Subcutaneous abdominal adipose tissue (tissue), 5 donors: ENCODE results near the gene GLCE.

ENCODE experiments used
- H3K27ac ChIP-seq: one replicate; pipeline ENCODE4 v1.7.0; 2013; ENCODE audit warnings: low read depth, mild to moderate bottlenecking, inconsistent platforms, low read length, moderate library complexity
- H3K27me3 ChIP-seq, 5 donors: one replicate each; pipeline ENCODE4 v1.7.0; 2013; ENCODE audit warnings: low read length in 5 of 5, inconsistent platforms in 1 of 5; ENCODE audit not compliant: control insufficient read depth in 5 of 5, insufficient read depth in 4 of 5
- H3K36me3 ChIP-seq, 5 donors: one replicate each; pipeline ENCODE4 v1.7.0; 2013; ENCODE audit warnings: low read length in 5 of 5; ENCODE audit not compliant: control insufficient read depth in 5 of 5, insufficient read depth in 5 of 5
- H3K4me1 ChIP-seq, 5 donors: one replicate each; pipeline ENCODE4 v1.7.0; 2013; ENCODE audit warnings: low read length in 5 of 5, mild to moderate bottlenecking in 3 of 5, moderate library complexity in 1 of 5; ENCODE audit not compliant: control insufficient read depth in 5 of 5, insufficient read depth in 5 of 5
- H3K4me3 ChIP-seq, 5 donors: one replicate each; pipeline ENCODE4 v1.7.0; 2013; ENCODE audit warnings: low read length in 5 of 5, low read depth in 1 of 5
- H3K9ac ChIP-seq, 5 donors: one replicate each; pipeline ENCODE4 v1.7.0; 2013; ENCODE audit warnings: low read length in 5 of 5, mild to moderate bottlenecking in 4 of 5, moderate library complexity in 3 of 5
- H3K9me3 ChIP-seq, 5 donors: one replicate each; pipeline ENCODE4 v1.7.0; 2013; ENCODE audit warnings: low read length in 5 of 5; ENCODE audit not compliant: control insufficient read depth in 5 of 5
- donor health status: healthy.
- donor health status: healthy.
- donor health status: healthy.
- donor health status: healthy.
- donor health status: healthy.

Gene GLCE

DNA sequence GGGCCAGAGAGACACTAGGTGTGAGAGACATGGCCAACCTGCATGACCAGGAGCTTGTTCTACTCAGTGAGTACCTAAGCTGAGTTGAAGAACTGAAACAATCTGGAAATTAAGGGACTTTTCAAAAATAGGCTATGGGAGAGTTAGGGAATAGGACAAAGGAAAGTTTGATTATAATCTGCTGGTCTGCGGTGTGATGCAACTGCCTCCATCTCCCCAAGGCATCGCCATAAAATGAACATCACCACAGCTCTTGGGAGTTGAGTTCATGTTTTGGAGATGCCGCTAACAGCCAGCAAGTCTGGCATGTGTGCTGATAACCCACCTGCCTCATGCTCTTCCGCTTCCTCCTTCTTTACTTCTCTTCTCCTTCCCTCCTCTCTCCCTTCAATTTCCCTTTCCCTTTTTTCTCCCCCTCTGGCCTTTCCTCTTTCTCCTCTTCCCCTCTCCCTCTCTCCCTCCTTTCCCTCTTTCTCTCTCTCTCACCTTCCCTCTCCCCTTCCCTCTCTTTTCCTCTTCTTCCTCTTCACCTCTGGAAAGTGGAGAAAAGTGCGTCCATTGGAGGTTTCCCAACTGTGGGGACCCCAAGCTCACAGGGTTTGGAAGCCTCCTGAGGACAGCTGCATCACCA, 39.1 kb upstream of the GLCE start:
- no peaks in the 10 kb centered on the region for H3K36me3 ChIP-seq
- no peaks in the 10 kb centered on the region for H3K27me3 ChIP-seq
- H3K4me1 ChIP-seq = peaks cover 13 to 53% (median 40%) of the 10 kb centered on the region in 5 donors
- no peak overlapping the region for H3K9ac ChIP-seq
- H3K9me3 ChIP-seq = no peaks in the 10 kb centered on the region
- no peak overlapping the region for H3K27ac ChIP-seq
- no peak overlapping the region for H3K4me3 ChIP-seq

DNA sequence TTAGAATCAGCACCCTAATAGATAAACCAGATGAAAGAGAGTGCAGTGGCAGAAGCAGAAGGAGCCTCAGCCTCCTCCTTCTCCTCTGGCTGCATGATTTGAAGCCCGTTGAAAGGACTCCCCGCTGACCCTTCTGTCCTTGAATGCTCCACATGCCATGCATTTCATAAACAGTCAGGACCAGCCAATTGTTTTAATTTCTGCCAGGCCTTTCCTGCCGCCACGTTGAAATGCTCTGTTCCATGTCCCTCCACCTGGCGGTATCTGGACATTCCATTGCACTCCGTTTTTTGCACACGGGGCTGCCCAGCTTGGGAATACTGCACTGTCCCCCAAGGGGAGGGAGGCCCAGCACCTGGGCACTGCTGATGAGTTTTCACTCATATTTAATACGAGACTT, 35.2 kb upstream of the GLCE start:
- Histone ChIP-seq H3K4me3 (no peak overlapping the region), H3K27me3 (no peaks in the 10 kb centered on the region), H3K9ac (no peak overlapping the region), H3K4me1 (peaks cover 2 to 45% (median 33%) of the 10 kb centered on the region in 5 donors), H3K9me3 (no peaks in the 10 kb centered on the region), H3K36me3 (no peaks in the 10 kb centered on the region), H3K27ac (no peak overlapping the region)

DNA sequence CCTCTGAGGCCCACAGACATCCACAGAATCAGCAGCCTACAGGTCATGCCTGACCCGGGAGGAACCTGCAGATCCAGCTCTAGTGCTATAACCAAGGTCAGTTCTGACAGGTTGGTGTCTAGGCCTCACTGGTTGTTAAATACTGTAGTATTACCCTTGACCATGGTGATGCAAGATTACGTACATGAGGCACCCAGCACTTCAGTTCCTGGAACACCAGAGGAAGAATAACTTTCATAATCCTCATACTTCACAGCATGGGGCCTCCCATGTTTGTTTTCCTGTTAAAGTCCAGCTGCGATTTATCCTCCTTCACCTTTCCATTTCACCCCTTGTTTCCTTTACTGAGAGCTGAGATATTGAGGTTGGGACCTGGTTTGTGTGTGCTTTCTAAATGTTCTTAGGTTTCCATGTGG, 34.4 kb upstream of the GLCE start:
- Histone ChIP-seq H3K27ac (peak overlapping the region; percentile 46), H3K9me3 (no peaks in the 10 kb centered on the region), H3K36me3 (no peaks in the 10 kb centered on the region), H3K27me3 (no peaks in the 10 kb centered on the region), H3K9ac (no peak overlapping the region), H3K4me3 (no peak overlapping the region), H3K4me1 (peaks cover 2 to 38% (median 35%) of the 10 kb centered on the region in 5 donors)

DNA sequence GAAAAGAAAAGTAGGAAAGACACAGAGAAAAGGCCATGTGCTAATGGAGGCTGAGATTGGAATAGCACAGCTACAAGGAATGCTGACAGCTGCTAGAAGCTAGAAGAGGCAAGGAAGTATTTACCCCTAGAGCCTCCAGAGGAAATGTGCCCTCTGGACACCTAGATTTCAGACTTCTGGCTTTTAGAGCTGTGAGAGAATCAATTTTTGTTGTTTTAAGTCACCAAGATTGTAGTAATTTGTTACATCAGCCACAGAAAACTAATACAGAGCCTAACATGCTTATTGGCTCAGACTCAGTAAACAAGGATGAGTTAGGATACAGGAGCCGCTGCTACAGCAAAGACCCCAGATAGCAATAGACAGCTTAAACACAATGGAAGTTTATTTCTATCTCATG, 33.1 kb upstream of the GLCE start:
- no peak overlapping the region for H3K4me3 ChIP-seq
- no peaks in the 10 kb centered on the region for H3K9me3 ChIP-seq
- no peaks in the 10 kb centered on the region for H3K27me3 ChIP-seq
- H3K27ac ChIP-seq = peak overlapping the region; percentile 27
- H3K9ac ChIP-seq = no peak overlapping the region
- peaks cover 2 to 43% (median 34%) of the 10 kb centered on the region in 5 donors for H3K4me1 ChIP-seq
- no peaks in the 10 kb centered on the region for H3K36me3 ChIP-seq

DNA sequence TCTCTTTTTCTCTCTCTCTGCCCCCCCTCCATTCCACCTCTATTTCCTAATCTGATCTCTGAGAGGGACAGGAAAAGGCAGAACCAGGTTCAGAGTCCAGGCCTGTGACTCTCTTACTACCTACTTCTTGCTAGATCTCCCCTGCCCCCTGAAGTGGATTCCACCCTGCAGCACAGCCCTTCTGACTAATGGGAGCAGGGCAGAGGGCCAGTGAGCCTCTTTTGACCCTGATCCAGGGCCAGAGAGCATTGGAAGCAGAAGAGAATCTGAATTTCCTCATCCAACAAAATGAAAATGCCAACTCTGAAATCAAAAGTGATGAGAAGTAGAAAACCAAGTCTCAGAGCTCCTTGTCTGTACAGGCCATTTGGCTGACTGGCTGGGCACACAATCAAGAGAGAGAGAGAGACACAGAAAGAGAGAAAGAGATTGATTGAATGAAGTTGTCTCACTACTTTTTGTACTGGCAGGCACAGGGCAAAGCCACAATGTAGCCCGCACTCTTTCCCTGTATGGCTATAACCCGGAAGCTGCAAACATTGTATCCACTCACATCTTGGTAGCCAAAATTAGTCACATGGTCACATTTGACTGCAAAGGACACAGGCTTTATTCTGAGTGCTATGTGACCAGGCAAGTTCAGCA, 31.6 kb upstream of the GLCE start:
- H3K27ac ChIP-seq = peak overlapping the region; percentile 22
- peaks cover 2 to 54% (median 42%) of the 10 kb centered on the region in 5 donors for H3K4me1 ChIP-seq
- H3K4me3 ChIP-seq = no peak overlapping the region
- H3K9ac ChIP-seq = peak overlapping the region in 1 of 5 donors; percentile 3
- no peaks in the 10 kb centered on the region for H3K9me3 ChIP-seq
- H3K36me3 ChIP-seq = no peaks in the 10 kb centered on the region
- no peaks in the 10 kb centered on the region for H3K27me3 ChIP-seq

DNA sequence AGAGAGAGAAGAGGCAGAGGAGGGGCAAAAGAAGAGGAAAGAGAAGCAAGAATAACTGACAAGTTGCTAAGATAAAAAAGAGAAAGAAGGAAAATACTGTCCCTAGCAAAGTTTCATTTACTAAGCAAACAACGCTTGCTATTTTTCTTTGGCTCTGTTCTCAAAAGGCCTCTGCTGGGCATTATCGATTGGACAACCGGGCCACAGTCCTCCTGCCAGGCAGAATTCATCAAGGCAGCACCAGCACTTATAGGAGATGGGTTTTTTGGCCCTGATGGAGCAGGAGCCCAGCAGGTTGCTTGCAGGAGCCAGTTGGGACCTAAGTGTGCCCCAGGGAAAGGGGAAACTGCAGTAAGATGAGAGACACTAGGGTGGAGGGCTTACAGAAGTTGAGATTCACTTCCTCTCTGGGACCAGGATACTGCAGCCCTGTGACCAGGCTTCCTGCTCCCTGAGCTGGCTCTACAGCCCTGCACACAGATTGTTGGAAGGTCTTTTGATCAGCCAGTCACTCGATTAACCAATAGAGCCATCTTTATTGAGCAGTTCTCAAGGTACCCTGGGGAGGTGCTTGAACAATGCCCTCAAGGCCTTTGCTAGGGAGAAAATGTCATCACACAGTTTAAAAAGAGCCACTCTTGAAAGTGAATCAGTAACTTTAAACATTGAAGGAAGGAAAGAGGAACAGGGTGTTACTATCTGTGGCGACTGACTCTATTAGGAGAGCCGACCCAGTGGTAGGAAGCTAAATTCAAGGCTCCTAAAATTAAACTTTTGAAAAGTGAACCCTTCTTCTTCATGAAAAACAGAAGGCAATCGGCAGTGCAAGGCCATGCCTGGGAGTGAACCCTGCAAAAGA, 28.8 kb upstream of the GLCE start:
- no peaks in the 10 kb centered on the region for H3K27me3 ChIP-seq
- no peaks in the 10 kb centered on the region for H3K9me3 ChIP-seq
- H3K4me3 ChIP-seq = no peak overlapping the region
- H3K4me1 ChIP-seq = peaks cover 2 to 52% (median 28%) of the 10 kb centered on the region in 5 donors
- no peak overlapping the region for H3K9ac ChIP-seq
- H3K36me3 ChIP-seq = no peaks in the 10 kb centered on the region
- H3K27ac ChIP-seq = no peak overlapping the region

DNA sequence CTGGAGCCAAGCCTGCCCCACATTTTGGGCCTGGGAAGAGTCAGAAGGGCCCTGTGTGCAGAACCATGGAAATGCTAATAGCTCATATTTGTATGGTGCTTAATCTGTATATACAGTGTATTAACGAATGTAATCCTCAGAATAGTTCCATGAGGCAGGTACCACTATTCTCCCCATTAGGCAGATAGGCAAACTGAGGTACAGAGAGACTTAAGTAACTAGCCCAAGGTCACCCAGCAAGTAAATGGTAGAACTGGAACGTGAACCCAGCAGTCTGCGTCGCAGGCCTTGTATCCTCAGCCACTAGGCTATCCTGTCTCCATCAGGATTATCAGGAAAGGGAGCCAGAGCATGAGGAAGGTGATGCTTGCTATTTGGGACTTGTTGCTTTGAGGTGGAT, 28.0 kb upstream of the GLCE start:
- no peak overlapping the region for H3K9ac ChIP-seq
- peaks cover 2 to 49% (median 27%) of the 10 kb centered on the region in 5 donors for H3K4me1 ChIP-seq

DNA sequence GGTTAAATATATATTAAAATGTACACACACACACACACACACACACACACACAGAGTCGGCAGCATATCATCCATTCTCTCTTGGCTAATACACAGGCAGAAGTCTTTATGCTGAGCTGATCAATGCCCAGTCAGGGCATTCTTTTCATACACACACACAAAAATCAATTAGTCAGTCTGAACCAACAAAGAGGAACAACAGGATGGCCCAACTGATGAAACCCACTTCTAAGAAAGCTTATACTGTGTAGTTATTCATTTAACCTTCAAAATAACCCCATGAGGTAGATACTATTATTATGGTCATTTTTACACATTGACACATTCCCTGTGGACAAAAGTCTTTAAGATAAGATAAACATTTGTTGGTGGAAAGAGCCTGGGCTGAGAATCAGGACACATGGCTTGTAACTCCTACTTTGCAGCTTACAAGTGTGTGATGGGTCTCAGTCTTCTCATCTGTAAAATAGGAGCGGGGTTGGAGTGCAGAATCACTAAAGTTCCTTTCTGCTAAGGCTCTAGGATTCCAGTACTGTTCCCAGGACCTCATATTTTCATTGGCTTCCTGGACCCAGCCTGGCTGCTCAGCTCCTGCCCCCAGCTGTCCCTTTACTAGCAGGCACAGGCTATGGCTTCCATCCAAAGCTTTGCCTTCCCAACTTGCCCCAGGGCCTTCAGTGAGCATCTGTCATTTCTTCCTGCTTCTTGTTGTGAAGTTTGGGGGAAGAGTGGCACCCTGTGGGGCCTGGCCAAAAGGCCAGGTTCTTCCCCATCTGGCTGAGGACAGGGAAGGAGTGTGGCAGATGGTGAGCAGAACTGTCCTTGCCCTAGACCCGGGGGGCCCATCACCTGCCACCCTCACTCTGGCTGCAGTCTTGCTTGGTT, 27.2 kb upstream of the GLCE start:
- H3K4me3 ChIP-seq = no peak overlapping the region
- no peaks in the 10 kb centered on the region for H3K9me3 ChIP-seq
- peaks cover 2 to 47% (median 26%) of the 10 kb centered on the region in 5 donors for H3K4me1 ChIP-seq
- H3K27me3 ChIP-seq = no peaks in the 10 kb centered on the region
- H3K36me3 ChIP-seq = no peaks in the 10 kb centered on the region
- H3K9ac ChIP-seq = no peak overlapping the region
- no peak overlapping the region for H3K27ac ChIP-seq

More for the DNA sequence above, 28.0 kb upstream of the GLCE start:
- Histone ChIP-seq H3K9me3 (no peaks in the 10 kb centered on the region), H3K36me3 (no peaks in the 10 kb centered on the region), H3K27me3 (no peaks in the 10 kb centered on the region), H3K27ac (no peak overlapping the region), H3K4me3 (no peak overlapping the region)

DNA sequence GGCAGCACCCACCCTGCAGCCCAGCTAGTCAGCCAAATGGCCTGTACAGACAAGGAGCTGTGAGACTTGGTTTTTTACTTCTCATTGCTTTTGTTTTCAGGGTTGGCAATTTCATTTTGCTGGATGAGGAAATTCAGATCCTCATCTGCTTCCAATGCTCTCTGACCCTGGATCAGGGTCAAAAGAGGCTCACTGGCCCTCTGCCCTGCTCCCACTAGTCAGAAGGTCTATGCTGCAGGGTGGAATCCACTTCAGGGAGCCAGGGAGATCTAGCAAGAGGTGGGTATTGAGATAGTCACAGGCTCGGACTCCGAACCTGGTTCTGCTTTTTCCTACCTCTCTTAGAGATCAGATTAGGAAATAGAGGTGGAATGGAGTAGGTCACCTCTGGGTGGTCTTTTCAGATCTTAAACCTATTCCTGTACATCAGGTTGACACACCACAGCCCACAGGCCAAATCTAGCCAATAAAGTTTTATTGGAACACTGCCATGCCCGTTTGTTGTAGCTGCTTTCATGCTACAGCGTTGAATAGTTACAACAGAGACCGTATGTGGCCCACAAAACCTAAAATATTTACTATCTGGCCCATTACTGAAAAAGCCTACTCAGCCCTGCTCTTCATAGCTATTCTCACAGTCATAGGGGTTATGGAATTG, 26.4 kb upstream of the GLCE start:
- Histone ChIP-seq H3K9me3 (no peaks in the 10 kb centered on the region), H3K4me3 (no peak overlapping the region), H3K27ac (no peak overlapping the region), H3K27me3 (no peaks in the 10 kb centered on the region), H3K4me1 (peaks cover 2 to 41% (median 19%) of the 10 kb centered on the region in 5 donors), H3K36me3 (no peaks in the 10 kb centered on the region), H3K9ac (no peak overlapping the region)
